ENCODE measurements around the gene NAALADL2. TPM values are rescaled to one million over a fixed set of nuclear protein-coding genes. Genes with fewer than 3 reads are reported as not detected.

Gene NAALADL2
- total RNA-seq, 1 donor from 2014 or later = 11.5 TPM

GRCh38 chr3:175640958-175641357, 781.8 kb downstream of the NAALADL2 start:
- no peaks in the 10 kb centered on the region for H3K27me3 Mint-ChIP-seq (ENCODE audit: insufficient read depth, low read depth)
- Histone ChIP-seq H3K27me3 (no peaks in the 10 kb centered on the region), H3K79me2 (ENCODE audit: low read depth) (no peaks in the 10 kb centered on the region), H3K4me3 (no peak overlapping the region), H3K9me3 (ENCODE audit: low read depth) (no peaks in the 10 kb centered on the region), H3K4me2 (no peak overlapping the region), H3K4me1 (no peaks in the 10 kb centered on the region), H4K20me1 (ENCODE audit: low read depth) (no peaks in the 10 kb centered on the region), H3K36me3 (no peaks in the 10 kb centered on the region), H2AFZ (replicated peaks) (no peak overlapping the region), H3K9ac (no peak overlapping the region), H3F3A (ENCODE audit: low read depth) (no peaks in the 10 kb centered on the region), H3K27ac (no peak overlapping the region)
- no peak overlapping the region for H3K27ac Mint-ChIP-seq
- H3K36me3 Mint-ChIP-seq = no peaks in the 10 kb centered on the region
- no peaks in the 10 kb centered on the region for H3K4me1 Mint-ChIP-seq
- H3K9me3 Mint-ChIP-seq = peaks cover 5% of the 10 kb centered on the region
- no peak for TF ChIP-seq EZH2phosphoT487 (IDR thresholded peaks at IDR 0.05)
- TF ChIP-seq EZH2 (IDR thresholded peaks at IDR 0.05) = no peak
- no peak for TF ChIP-seq CTCF (IDR thresholded peaks at IDR 0.05)
- no peak overlapping the region for H3K4me3 Mint-ChIP-seq
- DNase-seq (ENCODE audit: low spot score) = no peak

- H3K4me1 Mint-ChIP-seq = no peaks in the 10 kb centered on the region
- Histone ChIP-seq H3K4me2 (no peak overlapping the region), H2AFZ (replicated peaks) (no peak overlapping the region), H3K79me2 (ENCODE audit: low read depth) (no peaks in the 10 kb centered on the region), H4K20me1 (ENCODE audit: low read depth) (no peaks in the 10 kb centered on the region), H3K4me3 (no peak overlapping the region), H3F3A (ENCODE audit: low read depth) (no peaks in the 10 kb centered on the region), H3K4me1 (no peaks in the 10 kb centered on the region), H3K36me3 (no peaks in the 10 kb centered on the region), H3K9ac (no peak overlapping the region), H3K9me3 (ENCODE audit: low read depth) (no peaks in the 10 kb centered on the region), H3K27me3 (no peaks in the 10 kb centered on the region), H3K27ac (no peak overlapping the region)
- H3K27ac Mint-ChIP-seq = no peak overlapping the region
- H3K4me3 Mint-ChIP-seq = no peak overlapping the region
- H3K36me3 Mint-ChIP-seq = no peaks in the 10 kb centered on the region
- H3K27me3 Mint-ChIP-seq (ENCODE audit: insufficient read depth, low read depth) = no peaks in the 10 kb centered on the region
- no peak for TF ChIP-seq CTCF (IDR thresholded peaks at IDR 0.05)
- no peak for DNase-seq (ENCODE audit: low spot score)
- peaks cover 12% of the 10 kb centered on the region for H3K9me3 Mint-ChIP-seq
These were observed 787.7 kb downstream of the NAALADL2 start for GRCh38 chr3:175646865-175647264.

- Histone ChIP-seq H2AFZ (replicated peaks) (no peak overlapping the region), H3K4me2 (no peak overlapping the region), H3K27ac (no peak overlapping the region), H3F3A (ENCODE audit: low read depth) (no peaks in the 10 kb centered on the region), H3K9ac (no peak overlapping the region), H4K20me1 (ENCODE audit: low read depth) (no peaks in the 10 kb centered on the region), H3K4me1 (no peaks in the 10 kb centered on the region), H3K4me3 (no peak overlapping the region), H3K27me3 (no peaks in the 10 kb centered on the region), H3K79me2 (ENCODE audit: low read depth) (no peaks in the 10 kb centered on the region), H3K36me3 (no peaks in the 10 kb centered on the region), H3K9me3 (ENCODE audit: low read depth) (no peaks in the 10 kb centered on the region)
- TF ChIP-seq EZH2 (IDR thresholded peaks at IDR 0.05) (no peak), CTCF (IDR thresholded peaks at IDR 0.05) (no peak), EZH2phosphoT487 (IDR thresholded peaks at IDR 0.05) (no peak)
- no peaks in the 10 kb centered on the region for H3K36me3 Mint-ChIP-seq
- peaks cover 8% of the 10 kb centered on the region for H3K4me1 Mint-ChIP-seq
- no peak overlapping the region for H3K27ac Mint-ChIP-seq
- H3K4me3 Mint-ChIP-seq = no peak overlapping the region
- H3K27me3 Mint-ChIP-seq (ENCODE audit: insufficient read depth, low read depth) = no peaks in the 10 kb centered on the region
- H3K9me3 Mint-ChIP-seq = peaks cover 14% of the 10 kb centered on the region
- DNase-seq (ENCODE audit: low spot score) = no peak
These were observed 789.8 kb downstream of the NAALADL2 start for GRCh38 chr3:175648899-175649298.

GRCh38 chr3:175651716-175652115, 792.6 kb downstream of the NAALADL2 start:
- peaks cover 1% of the 10 kb centered on the region for H3K36me3 Mint-ChIP-seq

More at GRCh38 chr3:175651716-175652115, 792.6 kb downstream of the NAALADL2 start:
- Mint-ChIP-seq H3K4me3 (no peak overlapping the region), H3K27ac (no peak overlapping the region), H3K27me3 (ENCODE audit: insufficient read depth, low read depth) (no peaks in the 10 kb centered on the region), H3K4me1 (peaks cover 16% of the 10 kb centered on the region), H3K9me3 (peaks cover 11% of the 10 kb centered on the region)
- TF ChIP-seq EZH2 (IDR thresholded peaks at IDR 0.05) (no peak), EZH2phosphoT487 (IDR thresholded peaks at IDR 0.05) (no peak), CTCF (IDR thresholded peaks at IDR 0.05) (no peak)
- H3K4me2 ChIP-seq = no peak overlapping the region
- no peak for DNase-seq (ENCODE audit: low spot score)
- H3K9ac ChIP-seq = no peak overlapping the region
- no peak overlapping the region for H3K4me3 ChIP-seq
- H3F3A ChIP-seq (ENCODE audit: low read depth) = no peaks in the 10 kb centered on the region
- H3K36me3 ChIP-seq = no peaks in the 10 kb centered on the region
- no peaks in the 10 kb centered on the region for H3K9me3 ChIP-seq (ENCODE audit: low read depth)
- H3K4me1 ChIP-seq = no peaks in the 10 kb centered on the region
- no peaks in the 10 kb centered on the region for H3K79me2 ChIP-seq (ENCODE audit: low read depth)
- H2AFZ ChIP-seq (replicated peaks) = no peak overlapping the region
- no peaks in the 10 kb centered on the region for H4K20me1 ChIP-seq (ENCODE audit: low read depth)
- H3K27me3 ChIP-seq = no peaks in the 10 kb centered on the region
- no peak overlapping the region for H3K27ac ChIP-seq

Data from neural progenitor cell (in vitro differentiated cells).